Activated naive CD4-positive, alpha-beta T cell treated with anti-CD3 and anti-CD28 coated beads, Interleukin-2, amount 50 U/mL, for 72 hours (primary cell): ENCODE data around the gene CAB39L. TPM values are rescaled to one million over a fixed set of nuclear protein-coding genes. Genes with fewer than 3 reads are reported as not detected.
A peak's percentile ranks its signal among the peaks of the same experiment; 100 is the strongest.

Experiments
- ATAC-seq, 2 donors: fragments of 150-1000 bp; cut with Tn5 transposase; 2 replicates each; pipeline ENCODE4 v1.10.0; 2021; ENCODE audit warnings: mild to moderate bottlenecking in 2 of 2, moderate library complexity in 2 of 2
- DNase-seq, 2 donors: peaks; one replicate each; pipeline ENCODE4 v3.0.0; 2021 to 2022; ENCODE audit warnings: low spot score in 2 of 2
- H3K27ac Mint-ChIP-seq, 2 donors: one replicate each; pipeline ENCODE4 v1.8.0; 2022; ENCODE audit warnings: mild to moderate bottlenecking in 2 of 2, mixed read lengths in 2 of 2
- H3K36me3 Mint-ChIP-seq, 2 donors: one replicate each; pipeline ENCODE4 v1.8.0; 2022; ENCODE audit warnings: mixed read lengths in 2 of 2
- H3K9me3 Mint-ChIP-seq, 2 donors: one replicate each; pipeline ENCODE4 v1.8.0; 2022; ENCODE audit warnings: mixed read lengths in 2 of 2
- total RNA-seq, 2 donors: library from RNA; stranded (reverse); gene quantifications; one replicate each; pipeline ENCODE4 v1.2.3, GENCODE V29; 2022

The CAB39L gene
- 10 to 100 TPM in 1 of 2 donors, 1 to 10 TPM in 1; 5.2 to 14.5 TPM for total RNA-seq

- DNase-seq (peak; percentile 96 to 99), ATAC-seq (peak; percentile 94 to 95)
- H3K27ac Mint-ChIP-seq: peak within 1 kb of the TSS; percentile 96 to 99
- H3K36me3 Mint-ChIP-seq: peaks cover 25 to 29% of the 10 kb centered on the region in 2 donors
- no peaks in the 10 kb centered on the region for H3K9me3 Mint-ChIP-seq
Measured at GRCh38 chr13:49443704-49444523, at the start of gene CAB39L, which contains the start of gene SETDB2. Gene CAB39L, minus strand, starts transcription at chr13:49444064. Its CDS starts 61,154 bp downstream, at chr13:49382910. Gene SETDB2, plus strand, starts transcription at chr13:49444274. Its CDS starts 7,620 bp downstream, at chr13:49451894.

- no peak for DNase-seq
- no peak for ATAC-seq
- Mint-ChIP-seq H3K27ac (no peak overlapping the region), H3K36me3 (peaks cover 5 to 11% of the 10 kb centered on the region in 2 donors), H3K9me3 (no peaks in the 10 kb centered on the region)
Measured at GRCh38 chr13:49488563-49488962, 44.7 kb upstream of the CAB39L start.

GRCh38 chr13:49481788-49482187 is 37.9 kb upstream of the CAB39L start:
- Mint-ChIP-seq H3K27ac (no peak overlapping the region), H3K36me3 (peaks cover 5 to 24% of the 10 kb centered on the region in 2 donors), H3K9me3 (no peaks in the 10 kb centered on the region)
- DNase-seq (no peak), ATAC-seq (no peak)

DNA sequence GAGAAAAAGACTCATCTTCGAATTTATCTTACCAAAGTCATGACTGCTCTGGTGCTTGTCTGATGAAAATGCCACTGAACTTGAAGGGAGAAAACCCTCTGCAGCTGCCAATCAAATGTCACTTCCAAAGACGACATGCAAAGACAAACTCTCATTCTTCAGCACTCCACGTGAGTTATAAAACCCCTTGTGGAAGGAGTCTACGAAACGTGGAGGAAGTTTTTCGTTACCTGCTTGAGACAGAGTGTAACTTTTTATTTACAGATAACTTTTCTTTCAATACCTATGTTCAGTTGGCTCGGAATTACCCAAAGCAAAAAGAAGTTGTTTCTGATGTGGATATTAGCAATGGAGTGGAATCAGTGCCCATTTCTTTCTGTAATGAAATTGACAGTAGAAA is 32.7 kb upstream of the CAB39L start:
- no peaks in the 10 kb centered on the region for H3K36me3 Mint-ChIP-seq
- ATAC-seq (no peak), DNase-seq (no peak)
- no peaks in the 10 kb centered on the region for H3K9me3 Mint-ChIP-seq
- peak overlapping the region in 1 of 2 donors; percentile 50 for H3K27ac Mint-ChIP-seq

DNA sequence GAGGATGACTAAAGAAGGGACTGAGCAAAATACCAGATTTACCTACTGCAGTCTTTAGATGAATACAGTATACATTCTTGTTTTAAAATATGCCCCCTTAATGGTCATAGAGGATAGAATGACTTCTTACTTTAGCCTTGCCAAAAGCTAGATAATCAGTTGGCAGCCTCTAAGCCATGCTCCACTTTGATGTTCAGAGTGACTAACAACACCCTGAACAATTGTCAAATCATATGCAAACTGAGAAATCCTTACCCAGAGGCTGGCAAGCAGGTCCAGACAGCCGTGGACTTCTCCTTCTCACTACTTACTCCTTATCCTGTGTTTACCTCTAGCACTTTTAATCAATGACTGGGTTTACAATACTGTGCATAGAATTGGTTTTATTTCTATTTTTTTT is 28.3 kb upstream of the CAB39L start:
- H3K9me3 Mint-ChIP-seq: no peaks in the 10 kb centered on the region
- H3K36me3 Mint-ChIP-seq: peaks cover 6 to 13% of the 10 kb centered on the region in 2 donors
- H3K27ac Mint-ChIP-seq: no peak overlapping the region
- ATAC-seq (peak; percentile 34 to 73), DNase-seq (no peak)

GRCh38 chr13:49466292-49466838 is 22.5 kb upstream of the CAB39L start:
- peaks cover 0 to 4% of the 10 kb centered on the region in 2 donors for H3K9me3 Mint-ChIP-seq
- ATAC-seq: no peak
- peaks cover 22 to 55% of the 10 kb centered on the region in 2 donors for H3K36me3 Mint-ChIP-seq
- no peak for DNase-seq
- no peak overlapping the region for H3K27ac Mint-ChIP-seq

GRCh38 chr13:49464621-49465325 is 20.9 kb upstream of the CAB39L start:
- ATAC-seq (no peak), DNase-seq (no peak)
- Mint-ChIP-seq H3K27ac (no peak overlapping the region), H3K36me3 (peaks cover 16 to 59% of the 10 kb centered on the region in 2 donors), H3K9me3 (peaks cover 0 to 4% of the 10 kb centered on the region in 2 donors)

DNA sequence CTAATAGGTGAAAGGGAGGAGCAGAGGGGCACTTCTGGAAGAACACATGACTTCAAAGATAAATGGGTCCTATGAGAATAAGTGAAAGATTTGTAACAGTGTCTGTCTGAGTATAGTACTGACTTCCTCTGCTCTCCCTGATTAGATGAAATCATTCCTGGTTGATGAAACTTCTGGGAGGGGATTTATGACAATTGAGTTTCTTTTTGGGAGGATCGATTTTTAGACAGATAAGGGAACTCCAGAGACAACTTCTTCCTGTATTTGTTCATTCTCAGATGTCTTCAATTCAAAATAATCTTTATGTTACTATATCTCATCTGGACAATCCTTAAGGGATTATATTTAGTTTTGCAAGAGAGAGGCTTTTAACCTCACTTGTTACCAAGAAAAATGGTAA is 20.2 kb upstream of the CAB39L start:
- Mint-ChIP-seq H3K9me3 (peaks cover 0 to 4% of the 10 kb centered on the region in 2 donors), H3K36me3 (peaks cover 15 to 52% of the 10 kb centered on the region in 2 donors), H3K27ac (peak overlapping the region in 1 of 2 donors; percentile 36)
- no peak for ATAC-seq
- DNase-seq: no peak

DNA sequence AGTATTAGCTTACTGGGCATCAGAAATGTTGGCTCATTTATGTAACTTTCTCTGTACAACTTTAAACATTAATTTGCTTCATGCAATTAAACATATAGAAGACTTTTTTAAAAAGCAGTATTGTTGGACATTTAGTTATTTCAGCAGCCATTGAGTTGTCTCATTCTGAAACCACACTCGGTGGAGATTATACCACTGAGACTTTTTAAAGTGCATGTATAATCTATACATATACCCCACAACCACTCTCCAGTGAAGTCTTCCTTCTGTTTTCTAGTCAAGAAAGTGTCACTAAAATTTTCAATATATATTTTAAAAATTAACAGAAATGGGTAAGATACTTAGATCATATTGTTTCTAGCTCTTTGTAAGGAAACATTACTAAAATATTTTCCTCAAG is 15.7 kb upstream of the CAB39L start:
- Mint-ChIP-seq H3K9me3 (peaks cover 0 to 4% of the 10 kb centered on the region in 2 donors), H3K27ac (no peak overlapping the region), H3K36me3 (peaks cover 15 to 42% of the 10 kb centered on the region in 2 donors)
- DNase-seq: no peak
- ATAC-seq: no peak

DNA sequence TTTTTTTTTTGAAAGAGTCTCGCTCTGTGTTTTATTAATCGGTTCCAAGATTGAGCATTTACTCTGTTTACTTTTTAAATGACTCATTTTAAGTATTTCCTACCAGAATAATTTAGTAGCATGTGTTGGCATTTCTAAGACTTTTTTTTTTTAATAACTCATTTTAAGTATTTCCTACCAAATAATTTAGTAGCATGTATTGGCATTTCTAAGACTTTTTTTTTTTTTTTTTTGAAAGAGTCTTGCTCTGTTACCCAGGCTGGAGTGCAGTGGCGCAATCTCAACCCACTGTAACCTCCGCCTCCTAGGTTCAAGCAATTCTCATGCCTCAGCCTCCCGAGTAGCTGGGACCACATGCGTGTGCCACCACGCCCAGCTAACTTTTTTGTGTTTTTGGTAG is 13.4 kb upstream of the CAB39L start:
- H3K36me3 Mint-ChIP-seq: peaks cover 4 to 31% of the 10 kb centered on the region in 2 donors
- ATAC-seq: no peak

DNA sequence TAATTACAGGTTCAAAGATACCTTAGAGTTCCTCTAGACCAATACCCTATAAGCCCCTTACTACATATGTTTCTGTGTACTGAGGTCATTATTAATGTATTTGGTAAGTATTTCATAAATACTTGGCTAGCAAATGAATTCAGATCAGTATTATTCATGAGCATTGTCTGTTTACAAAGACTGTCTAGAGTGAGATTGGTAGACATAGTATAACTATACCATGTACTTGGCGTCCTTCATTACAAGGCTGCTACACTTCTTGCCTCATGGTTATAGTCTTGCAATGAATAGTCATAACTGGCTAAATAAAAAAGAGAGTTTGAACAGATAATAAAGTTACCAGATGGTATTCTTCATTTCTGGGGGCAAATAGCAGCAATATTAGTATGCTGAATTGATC is 12.3 kb upstream of the CAB39L start:
- ATAC-seq: no peak
- Mint-ChIP-seq H3K9me3 (no peaks in the 10 kb centered on the region), H3K36me3 (peaks cover 0 to 20% of the 10 kb centered on the region in 2 donors), H3K27ac (no peak overlapping the region)
- no peak for DNase-seq

More for the DNA sequence above, 13.4 kb upstream of the CAB39L start:
- DNase-seq: no peak
- peak overlapping the region in 1 of 2 donors; percentile 65 for H3K27ac Mint-ChIP-seq
- H3K9me3 Mint-ChIP-seq: no peaks in the 10 kb centered on the region

DNA sequence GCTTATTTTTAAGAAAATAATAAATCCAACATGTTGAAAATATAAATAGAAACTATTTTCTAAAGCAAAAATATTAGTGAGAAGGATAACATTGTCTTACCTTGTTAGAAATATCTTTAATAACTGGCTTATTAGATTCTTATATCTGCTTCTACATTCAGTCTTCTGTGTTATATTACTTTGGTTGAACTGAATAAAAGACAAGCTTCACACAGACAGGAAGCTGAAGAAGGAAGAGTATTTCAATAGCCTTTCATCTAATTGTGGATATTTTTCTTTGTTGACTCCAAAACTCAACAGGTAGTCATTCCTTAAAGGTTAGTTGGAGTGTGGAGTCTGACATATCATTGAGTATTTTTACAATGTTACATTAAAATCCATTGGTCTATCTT is 11.1 kb upstream of the CAB39L start:
- ATAC-seq: no peak
- no peak for DNase-seq
- peak overlapping the region in 1 of 2 donors; percentile 68 for H3K27ac Mint-ChIP-seq
- no peaks in the 10 kb centered on the region for H3K9me3 Mint-ChIP-seq
- H3K36me3 Mint-ChIP-seq: peaks cover 0 to 13% of the 10 kb centered on the region in 2 donors

- peak; percentile 28 to 93 for ATAC-seq
Measured at GRCh38 chr13:49454388-49455006, 10.6 kb upstream of the CAB39L start.

DNA sequence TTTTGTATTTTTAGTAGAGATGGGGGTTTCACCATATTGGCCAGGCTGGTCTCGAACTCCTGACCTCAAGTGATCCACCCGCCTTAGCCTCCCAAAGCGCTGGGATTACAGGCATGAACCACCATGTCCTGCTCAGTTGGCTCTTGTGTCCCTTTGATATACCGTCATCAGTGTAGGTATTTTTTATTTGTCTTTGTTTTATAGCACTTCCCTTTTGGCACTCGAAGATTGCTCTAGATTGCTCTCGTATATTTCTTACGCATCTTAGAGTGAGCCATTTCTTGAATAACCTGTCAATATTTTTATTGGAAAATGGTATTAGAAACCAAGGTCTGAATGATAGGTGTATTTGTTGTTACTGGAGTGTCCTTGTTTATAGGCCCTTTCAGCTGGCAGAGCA is 9.6 kb upstream of the CAB39L start:
- Mint-ChIP-seq H3K36me3 (peaks cover 0 to 27% of the 10 kb centered on the region in 2 donors), H3K27ac (no peak overlapping the region), H3K9me3 (peaks cover 0 to 5% of the 10 kb centered on the region in 2 donors)
- ATAC-seq (no peak), DNase-seq (no peak)

More at GRCh38 chr13:49454388-49455006, 10.6 kb upstream of the CAB39L start:
- peaks cover 0 to 3% of the 10 kb centered on the region in 2 donors for H3K9me3 Mint-ChIP-seq
- H3K36me3 Mint-ChIP-seq: peaks cover 0 to 16% of the 10 kb centered on the region in 2 donors
- no peak for DNase-seq
- peak overlapping the region in 1 of 2 donors; percentile 93 for H3K27ac Mint-ChIP-seq

GRCh38 chr13:49452725-49453457 is 9.0 kb upstream of the CAB39L start:
- Mint-ChIP-seq H3K36me3 (peaks cover 0 to 29% of the 10 kb centered on the region in 2 donors), H3K9me3 (peaks cover 0 to 5% of the 10 kb centered on the region in 2 donors), H3K27ac (no peak overlapping the region)
- DNase-seq: no peak
- ATAC-seq: no peak
